GM12892 (cell line): ENCODE measurements around the gene KIF26B.

Source experiments
- POLR2AphosphoS5 ChIP-seq: IDR thresholded peaks from 2 replicates; pipeline ENCODE4 v1.6.1; 2011; ENCODE audit warnings: low read depth, low read length, control low read depth
- TAF1 ChIP-seq: IDR thresholded peaks from 2 replicates; pipeline ENCODE4 v1.6.1; 2011; ENCODE audit warnings: low read depth, mild to moderate bottlenecking, control low read depth, low read length, borderline replicate concordance

- TF ChIP-seq TAF1 (no peak), POLR2AphosphoS5 (no peak)
Measured at GRCh38 chr1:245432228-245432875, 277.6 kb downstream of the KIF26B start.
